OCI-LY7 (cell line): ENCODE measurements around the gene PARN. TPM values are rescaled to one million over a fixed set of nuclear protein-coding genes. Genes with fewer than 3 reads are reported as not detected.

ENCODE experiments used
- BruUV-seq: library from RNA; stranded (reverse); fragments of 400-500 nt; replicated peaks from 2 replicates; lab custom pipeline; 2021; lab: Mats Ljungman, UMichigan
- CTCF ChIA-PET: fragments of 300-600 bp; sonication (Branson Sonifier 250); formaldehyde crosslinking; loops from one replicate; lab custom pipeline; 2022; ENCODE audit warnings: antibody characterized with exemption; ENCODE audit not compliant: unreplicated experiment; lab: Charles Lee
- POLR2A ChIA-PET: fragments of 300-600 bp; sonication (Branson Sonifier 250); formaldehyde crosslinking; loops from one replicate; lab custom pipeline; 2022; ENCODE audit warnings: antibody characterized with exemption; lab: Charles Lee
- DNase-seq: peaks from one replicate; pipeline ENCODE4 v3.0.0-alpha.2; 2015; ENCODE audit warnings: low spot score
- H2AFZ ChIP-seq: fragments of 200-600 bp; sonication (generic), shearing (Covaris generic); 2 replicates; pipeline ENCODE4 v1.6.1; 2014; ENCODE audit warnings: mild to moderate bottlenecking, antibody characterized with exemption, low read length, moderate library complexity
- H3K27ac ChIP-seq: fragments of 200-600 bp; sonication (generic); 2 replicates; pipeline ENCODE4 v1.5.1; 2014; ENCODE audit warnings: mixed run types, low read depth, mild to moderate bottlenecking, moderate library complexity, low read length, inconsistent platforms; ENCODE audit not compliant: poor library complexity, severe bottlenecking
- H3K36me3 ChIP-seq: fragments of 200-600 bp; sonication (generic); 2 replicates; pipeline ENCODE4 v1.6.1; 2014; ENCODE audit warnings: mild to moderate bottlenecking, antibody characterized with exemption, low read length, moderate library complexity, mixed read lengths; ENCODE audit not compliant: insufficient read depth
- H3K4me1 ChIP-seq: fragments of 200-600 bp; sonication (generic); 2 replicates; pipeline ENCODE4 v1.5.1; 2014; ENCODE audit warnings: mild to moderate bottlenecking, low read length; ENCODE audit not compliant: insufficient read depth, poor library complexity, severe bottlenecking
- H3K4me2 ChIP-seq: fragments of 200-600 bp; sonication (generic); 2 replicates; pipeline ENCODE4 v1.6.1; 2014; ENCODE audit warnings: mild to moderate bottlenecking, low read length
- H3K4me3 ChIP-seq: fragments of 200-600 bp; sonication (generic); 2 replicates; pipeline ENCODE4 v1.5.1; 2014; ENCODE audit warnings: mild to moderate bottlenecking, low read depth, low read length; ENCODE audit not compliant: poor library complexity, severe bottlenecking
- H3K79me2 ChIP-seq: fragments of 200-600 bp; sonication (generic); 2 replicates; pipeline ENCODE4 v1.6.1; 2016; ENCODE audit warnings: low read depth, mild to moderate bottlenecking, low read length, moderate library complexity, mixed read lengths; ENCODE audit not compliant: insufficient read depth
- H3K9me2 ChIP-seq: fragments of 200-600 bp; sonication (generic); 2 replicates; pipeline ENCODE4 v1.6.1; 2016; ENCODE audit warnings: mild to moderate bottlenecking, low read length, mixed read lengths; ENCODE audit not compliant: insufficient read depth
- H3K9me3 ChIP-seq: fragments of 200-600 bp; sonication (generic); 2 replicates; pipeline ENCODE4 v1.6.1; 2014; ENCODE audit warnings: mild to moderate bottlenecking, mixed run types, low read length, mixed read lengths
- H4K20me1 ChIP-seq: fragments of 200-600 bp; sonication (generic); 2 replicates; pipeline ENCODE4 v1.6.1; 2014; ENCODE audit warnings: mild to moderate bottlenecking, antibody characterized with exemption, low read length, moderate library complexity, mixed read lengths; ENCODE audit not compliant: insufficient read depth
- CTCF ChIP-seq: fragments of 200-600 bp; sonication (generic); conservative IDR thresholded peaks from 2 replicates; pipeline ENCODE4 v1.5.1; 2014; ENCODE audit warnings: mild to moderate bottlenecking, antibody characterized with exemption, low read length, moderate library complexity, mixed read lengths
- EZH2phosphoT487 ChIP-seq: fragments of 200-600 bp; sonication (generic); IDR thresholded peaks from 2 replicates; pipeline ENCODE4 v1.6.1; 2018; ENCODE audit warnings: low read depth, borderline replicate concordance, mild to moderate bottlenecking, mixed run types, antibody characterized with exemption, low read length, moderate library complexity, mixed read lengths
- intact Hi-C: fragments of 100-400 bp; cut with micrococcal nuclease; formaldehyde crosslinking; loops from one replicate; pipeline ENCODE4 v1.10.0; 2022; ENCODE audit not compliant: unreplicated experiment
- total RNA-seq, 2 experiments: library from RNA; depleted of rRNA in 1 of 2; stranded (reverse); fragments of >200 nt in 1 of 2; shearing (Covaris generic) in 1 of 2; gene quantifications; 2 replicates each; pipeline ENCODE4 v1.2.3, GENCODE V29; 2014 to 2022

PARN gene
- total RNA-seq, 2 experiments from 2014 or later = 40.1 to 76.5 TPM

GRCh38 chr16:14559809-14560241 is 70.2 kb downstream of the PARN start:
- POLR2A ChIA-PET = interaction anchor here (0.6 to 2.7 kb wide), 2 partner anchors 13 to 139 kb away, joined by 3 to 9 read pairs; no protein-coding TSS in a partner anchor

DNA sequence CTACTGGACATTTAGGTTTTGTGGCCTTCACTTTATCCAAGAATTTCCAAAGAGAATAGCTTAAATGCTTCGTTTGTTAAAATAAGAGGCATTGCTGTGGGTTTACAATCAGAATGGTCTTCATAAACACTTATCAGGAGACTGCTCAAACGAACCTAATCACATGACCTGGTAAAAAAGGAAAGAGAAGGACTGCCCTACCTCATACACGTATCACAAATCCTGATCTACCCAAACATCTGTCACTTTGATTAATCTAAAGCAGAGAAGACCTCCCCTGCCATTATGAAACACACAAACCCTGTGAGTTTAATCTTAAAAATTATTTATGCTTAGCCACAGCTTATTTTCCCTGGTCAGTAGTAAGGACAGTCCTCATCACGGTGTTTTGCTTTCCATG is 76.6 kb downstream of the PARN start:
- Histone ChIP-seq H3K4me3 (no peak overlapping the region), H3K9me3 (no peaks in the 10 kb centered on the region), H2AFZ (no peak overlapping the region), H3K36me3 (peaks cover 75% of the 10 kb centered on the region), H3K4me2 (no peak overlapping the region), H4K20me1 (no peaks in the 10 kb centered on the region), H3K9me2 (no peaks in the 10 kb centered on the region), H3K4me1 (peaks cover 9% of the 10 kb centered on the region), H3K79me2 (no peaks in the 10 kb centered on the region), H3K27ac (no peak overlapping the region)
- CTCF ChIA-PET = no interaction called here
- no peak for DNase-seq
- intact Hi-C loops = no loop called here
- no TSS peak for BruUV-seq
- TF ChIP-seq EZH2phosphoT487 = no peak
- TF ChIP-seq CTCF = no peak
- POLR2A ChIA-PET = interaction anchor here (0.7 kb wide), 1 partner anchor 187 kb away, joined by 3 read pairs; no protein-coding TSS in a partner anchor

More at GRCh38 chr16:14559809-14560241, 70.2 kb downstream of the PARN start:
- no peak overlapping the region for H3K27ac ChIP-seq
- peaks cover 61% of the 10 kb centered on the region for H3K36me3 ChIP-seq
- peaks cover 5% of the 10 kb centered on the region for H3K4me1 ChIP-seq
- DNase-seq = no peak
- H3K9me2 ChIP-seq = no peaks in the 10 kb centered on the region
- no peaks in the 10 kb centered on the region for H4K20me1 ChIP-seq
- no peak overlapping the region for H3K4me3 ChIP-seq
- no peak overlapping the region for H2AFZ ChIP-seq
- BruUV-seq = no TSS peak
- H3K79me2 ChIP-seq = no peaks in the 10 kb centered on the region
- H3K9me3 ChIP-seq = no peaks in the 10 kb centered on the region
- no peak overlapping the region for H3K4me2 ChIP-seq
- CTCF ChIA-PET = no interaction called here
- TF ChIP-seq CTCF = no peak
- no peak for TF ChIP-seq EZH2phosphoT487
- intact Hi-C loops = no loop called here

DNA sequence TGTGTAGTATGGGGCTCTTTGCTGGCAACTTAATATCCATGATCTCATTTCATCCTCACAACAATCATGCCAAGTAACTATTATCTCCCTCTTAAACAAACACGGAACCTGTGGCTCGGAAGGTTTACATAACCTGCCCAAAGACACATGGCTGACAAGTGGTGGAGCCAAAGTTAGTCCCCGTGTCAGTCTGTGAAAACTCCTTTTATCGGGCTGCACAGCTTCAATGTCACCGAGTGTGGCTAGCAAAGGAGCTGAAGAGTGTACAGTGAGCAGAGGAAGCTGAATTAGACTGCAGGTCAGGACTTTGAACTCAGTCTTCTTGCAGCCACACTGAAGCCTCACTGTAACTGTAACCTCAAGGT is 80.3 kb downstream of the PARN start:
- CTCF ChIA-PET = interaction anchor here (0.6 kb wide), 2 partner anchors 363 to 601 kb away, joined by 5 to 10 read pairs; no protein-coding TSS in a partner anchor

More for the DNA sequence above, 80.3 kb downstream of the PARN start:
- Histone ChIP-seq H4K20me1 (no peaks in the 10 kb centered on the region), H3K27ac (no peak overlapping the region), H3K79me2 (no peaks in the 10 kb centered on the region), H3K9me3 (no peaks in the 10 kb centered on the region), H3K36me3 (peaks cover 88% of the 10 kb centered on the region), H2AFZ (no peak overlapping the region), H3K4me3 (no peak overlapping the region), H3K4me1 (peaks cover 4% of the 10 kb centered on the region), H3K4me2 (no peak overlapping the region), H3K9me2 (no peaks in the 10 kb centered on the region)
- TF ChIP-seq CTCF (no peak), EZH2phosphoT487 (no peak)
- DNase-seq = no peak
- intact Hi-C loops = no loop called here
- POLR2A ChIA-PET = interaction anchor here (0.6 to 1.0 kb wide), 5 partner anchors 15 to 1686 kb away, joined by 3 to 5 read pairs (median 4); no protein-coding TSS in a partner anchor
- BruUV-seq = TSS peak; percentile 5
